Hematopoietic multipotent progenitor cell treated with erythropoietin and hydrocortisone succinate and interleukin-3 and kit ligand, for 8 days (in vitro differentiated cells): Measurements from ENCODE around the gene HNRNPUL1.
"Not testable (repeated sequence)": the region's sequence is repeated elsewhere in the genome, so short reads cannot be mapped to it uniquely, and the experiment has no call there.

Experiments
- DNase-seq: peaks from one replicate; pipeline ENCODE4 v3.0.0-alpha.2; 2015

HNRNPUL1 gene

DNA sequence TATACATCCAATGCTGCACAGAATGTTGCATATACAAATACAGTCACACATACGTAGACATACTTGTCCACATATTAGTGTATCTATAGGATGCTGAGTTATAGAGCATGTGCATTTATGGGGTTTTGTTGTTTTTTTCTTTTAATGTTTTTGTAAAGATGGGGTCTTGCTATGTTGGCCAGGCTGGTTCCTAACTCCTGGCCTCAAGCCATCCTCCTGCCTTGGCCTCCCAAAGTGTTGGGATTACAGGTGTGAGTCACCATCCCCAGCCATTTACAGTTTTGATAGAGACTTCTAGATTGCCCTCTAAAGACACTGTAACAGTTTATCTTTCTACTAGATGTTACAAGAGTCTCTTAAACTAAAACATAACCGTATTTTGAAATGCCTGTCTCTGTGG is 14.3 kb downstream of the HNRNPUL1 start:
- DNase-seq: no peak

DNA sequence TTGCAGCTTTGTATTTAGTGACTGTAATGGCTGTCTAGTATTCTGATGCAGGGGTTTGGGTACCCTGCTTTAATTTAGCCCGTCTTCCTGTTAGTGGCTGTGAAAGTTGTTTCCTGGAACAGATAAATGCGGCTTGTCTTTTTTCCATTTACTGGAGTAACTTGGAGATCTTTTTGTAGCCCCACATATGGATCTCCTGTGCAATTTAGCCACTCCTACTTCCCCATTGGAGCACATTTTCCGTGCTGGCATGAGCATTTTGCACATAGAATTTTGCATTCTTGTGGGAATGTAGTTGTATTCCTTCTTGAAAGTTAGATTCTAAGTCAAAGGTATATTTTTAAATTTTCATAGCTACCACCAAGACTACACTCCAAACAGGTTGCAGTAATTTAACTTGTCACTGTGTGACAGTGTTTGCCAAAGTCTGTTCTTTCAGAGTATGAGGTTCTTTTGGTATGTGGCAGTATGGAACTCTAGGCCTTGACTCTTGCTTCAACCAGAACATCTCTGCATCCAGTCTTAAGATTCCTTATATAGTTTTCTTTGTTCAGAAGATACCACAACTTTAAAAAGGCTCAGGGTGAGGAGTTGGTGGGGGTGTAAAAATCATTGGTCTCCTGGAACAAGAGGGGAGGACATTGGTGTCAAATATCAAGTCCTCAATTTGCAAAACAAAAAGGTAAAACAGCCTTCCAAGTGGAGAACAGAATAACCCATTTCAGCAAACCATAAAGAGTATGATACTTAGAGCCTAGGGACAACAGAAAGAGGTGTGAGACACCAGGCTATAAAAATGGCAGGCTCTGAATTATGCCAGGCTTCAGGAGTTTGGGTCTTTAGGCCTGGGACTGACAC is 24.7 kb downstream of the HNRNPUL1 start:
- no peak for DNase-seq

DNA sequence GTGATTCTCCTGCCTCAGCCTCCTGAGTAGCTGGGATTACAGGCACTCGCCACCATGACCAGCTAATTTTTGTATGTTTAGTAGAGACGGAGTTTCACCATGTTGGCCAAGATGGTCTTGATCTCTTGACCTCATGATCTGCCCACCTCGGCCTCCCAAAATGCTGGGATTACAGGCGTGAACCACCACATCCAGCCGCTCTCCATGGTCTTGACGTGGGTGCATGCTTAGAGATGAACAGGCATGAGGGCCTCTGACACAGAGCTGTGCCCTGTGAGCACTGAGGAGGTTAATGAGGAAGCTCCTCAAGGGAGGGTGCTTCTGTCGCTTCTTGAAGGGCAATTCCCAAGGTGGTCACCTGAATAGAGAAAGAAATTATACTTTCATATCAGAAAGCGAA is 25.6 kb downstream of the HNRNPUL1 start:
- DNase-seq: not testable (repeated sequence)

DNA sequence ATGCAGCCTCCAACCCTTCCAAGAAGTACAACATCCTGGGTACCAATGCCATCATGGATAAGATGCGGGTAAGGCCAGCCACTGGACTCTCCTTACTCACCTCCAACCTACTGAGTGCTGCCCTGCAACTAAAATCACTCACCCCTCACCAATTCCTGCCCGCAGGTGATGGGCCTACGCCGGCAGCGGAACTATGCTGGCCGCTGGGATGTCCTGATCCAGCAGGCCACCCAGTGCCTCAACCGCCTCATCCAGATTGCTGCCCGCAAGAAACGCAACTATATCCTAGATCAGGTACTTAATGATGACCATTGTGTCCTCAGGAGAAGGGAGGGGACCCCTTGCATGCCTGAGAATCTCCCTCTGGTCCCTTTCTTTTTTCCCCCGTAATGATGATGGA is 30.2 kb downstream of the HNRNPUL1 start:
- no peak for DNase-seq

DNA sequence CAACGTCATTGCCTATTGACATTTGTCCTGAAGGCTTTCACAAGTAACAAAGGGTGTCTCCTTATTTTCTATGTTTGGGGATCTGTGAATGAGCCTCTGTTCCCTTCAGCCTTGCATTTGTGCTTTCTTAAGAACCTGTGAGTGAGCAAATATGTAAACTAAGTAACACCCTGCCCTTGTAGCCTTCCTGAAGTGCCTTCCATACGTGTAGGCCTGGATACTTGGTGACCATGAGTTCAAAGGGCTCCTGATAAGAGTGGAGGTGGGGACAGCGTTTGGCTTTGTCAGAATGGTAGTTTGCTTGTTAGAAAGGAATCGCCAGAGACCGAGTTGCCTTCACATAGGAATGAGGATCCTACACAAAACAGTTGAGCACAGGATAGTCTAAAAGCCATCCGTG is 31.3 kb downstream of the HNRNPUL1 start:
- no peak for DNase-seq

DNA sequence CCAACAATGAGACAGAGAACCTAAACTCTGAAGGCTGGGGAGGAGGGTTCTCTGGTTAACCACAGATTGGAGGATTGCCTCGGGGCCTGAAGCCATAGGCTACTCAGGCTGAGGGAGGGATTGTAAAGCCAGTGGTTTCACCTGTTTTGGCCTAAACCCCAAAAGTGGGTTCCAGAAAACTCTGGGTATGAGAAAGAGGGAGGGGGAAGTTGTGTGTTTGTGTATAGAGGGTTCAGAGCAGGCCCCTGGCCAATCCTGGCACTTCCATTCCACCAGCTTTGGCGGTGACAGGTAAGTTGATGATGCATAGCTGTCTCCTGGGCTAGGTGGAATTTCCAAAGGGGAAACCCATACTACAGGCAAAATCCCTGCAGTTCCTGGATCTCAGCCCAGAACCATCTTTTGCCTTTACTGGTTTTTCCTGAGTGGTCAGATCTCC is 32.3 kb downstream of the HNRNPUL1 start:
- DNase-seq: no peak

DNA sequence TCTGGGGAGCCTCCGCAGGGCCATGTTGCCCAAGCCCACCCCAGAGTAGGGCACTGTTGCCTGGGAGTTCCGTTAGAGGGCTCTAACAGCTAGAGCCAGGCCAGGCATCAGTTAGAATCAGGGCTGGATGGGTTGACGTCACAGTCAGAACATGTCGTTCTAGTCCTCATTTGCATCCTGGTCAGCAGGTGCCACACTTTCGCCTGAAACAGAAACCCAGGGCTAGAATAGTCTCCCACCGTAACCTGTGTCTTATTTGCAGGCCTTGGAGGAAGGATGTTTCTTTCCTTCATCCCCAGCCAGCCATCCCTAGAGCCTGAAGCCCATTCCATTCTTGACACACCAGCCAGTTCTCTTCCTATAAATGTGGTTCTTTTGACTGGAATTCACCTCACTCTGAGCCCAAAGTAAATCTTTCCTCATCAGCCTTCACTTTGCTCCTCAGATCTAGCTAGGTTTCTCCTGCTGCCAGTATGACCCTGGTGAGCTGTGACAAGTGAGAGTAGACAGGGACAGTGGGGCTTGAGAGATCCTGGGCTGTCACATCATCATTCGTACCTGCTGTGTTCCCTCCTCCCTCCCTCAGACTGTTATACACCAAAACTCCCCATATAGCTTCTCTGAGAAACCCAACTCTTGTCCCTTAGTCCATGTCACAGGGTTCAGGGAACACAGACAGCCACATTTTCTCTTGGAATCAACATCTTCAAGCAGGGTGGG is 33.6 kb downstream of the HNRNPUL1 start:
- no peak for DNase-seq

DNA sequence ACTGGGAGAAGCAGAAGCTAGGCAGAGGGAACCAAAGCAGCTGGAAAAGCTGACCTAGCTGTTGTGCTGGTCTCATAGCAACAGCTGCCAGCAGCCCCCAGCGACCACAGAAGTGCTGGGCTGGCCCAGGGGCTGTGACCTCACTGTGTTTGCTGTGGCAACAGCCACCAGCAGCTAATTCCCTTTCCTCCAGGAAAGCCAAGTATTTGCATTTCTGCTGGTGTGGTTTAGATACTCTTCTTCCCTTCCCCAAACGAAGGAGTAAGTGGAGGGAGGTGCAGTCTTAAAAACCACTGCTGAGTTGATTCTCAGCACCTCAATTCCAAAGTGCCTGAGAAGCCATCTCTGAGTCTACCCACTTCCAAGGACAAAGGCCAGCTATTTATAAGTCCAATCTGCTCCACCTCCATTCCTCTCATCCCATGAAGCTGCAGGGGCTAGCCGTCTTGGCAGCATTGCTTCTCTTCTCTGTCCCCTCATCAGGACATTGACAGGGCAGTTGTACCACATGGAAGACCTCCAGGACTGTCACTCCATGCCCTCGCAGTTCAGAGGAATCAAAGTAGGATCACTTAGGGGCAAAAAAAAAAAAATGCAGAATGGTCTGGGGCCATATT is 34.3 kb downstream of the HNRNPUL1 start:
- DNase-seq: no peak

DNA sequence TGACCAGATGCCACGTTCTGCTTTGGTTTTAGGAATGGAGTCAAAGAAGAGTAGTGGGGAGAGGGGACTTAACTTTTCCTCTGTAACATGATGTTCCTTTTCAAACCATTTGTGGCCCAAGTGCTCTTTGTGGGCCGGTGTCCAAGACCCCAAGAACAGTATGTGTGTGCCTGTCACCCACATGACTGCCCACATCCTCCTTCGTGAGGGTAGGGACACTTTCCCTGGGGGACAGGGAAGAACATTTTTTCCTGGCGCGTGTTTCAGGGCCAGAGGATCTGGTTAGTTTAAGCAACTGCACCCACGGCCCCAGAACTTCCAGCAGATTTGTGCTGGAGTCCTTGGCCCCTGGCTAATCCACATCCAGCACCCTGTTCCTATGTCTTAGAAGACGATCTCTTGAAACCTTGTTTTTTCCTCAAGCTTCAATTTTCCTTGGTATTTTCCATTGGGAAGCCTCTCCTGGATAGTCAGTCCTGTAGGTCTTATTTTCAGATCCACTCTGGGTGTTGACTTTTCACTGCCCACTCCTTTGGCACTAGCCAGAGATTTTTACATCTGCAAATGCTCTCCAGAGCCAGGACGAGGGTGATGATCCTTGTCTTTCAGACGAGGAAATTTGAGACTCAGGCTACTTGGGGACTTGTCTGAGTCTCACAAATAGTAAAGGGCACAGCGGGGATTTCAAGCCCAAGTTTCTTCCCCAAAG is 35.0 kb downstream of the HNRNPUL1 start:
- DNase-seq: no peak

DNA sequence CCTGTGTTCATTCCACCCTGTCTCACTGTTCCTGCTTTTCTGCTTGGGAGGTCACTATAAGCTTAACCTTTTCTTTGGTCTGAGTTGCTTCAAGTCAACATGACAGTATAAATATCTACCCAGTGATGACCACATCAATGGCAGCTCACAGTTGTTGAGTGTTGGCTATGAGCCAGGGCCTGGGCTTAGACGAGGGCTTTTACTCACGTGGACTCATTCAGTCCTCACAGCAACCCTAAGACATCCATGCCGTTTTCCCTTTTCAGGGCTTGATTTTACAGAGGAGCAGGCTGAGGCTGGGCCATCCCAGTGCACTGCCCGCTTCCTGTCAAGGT is 35.5 kb downstream of the HNRNPUL1 start:
- DNase-seq: peak; percentile 34

DNA sequence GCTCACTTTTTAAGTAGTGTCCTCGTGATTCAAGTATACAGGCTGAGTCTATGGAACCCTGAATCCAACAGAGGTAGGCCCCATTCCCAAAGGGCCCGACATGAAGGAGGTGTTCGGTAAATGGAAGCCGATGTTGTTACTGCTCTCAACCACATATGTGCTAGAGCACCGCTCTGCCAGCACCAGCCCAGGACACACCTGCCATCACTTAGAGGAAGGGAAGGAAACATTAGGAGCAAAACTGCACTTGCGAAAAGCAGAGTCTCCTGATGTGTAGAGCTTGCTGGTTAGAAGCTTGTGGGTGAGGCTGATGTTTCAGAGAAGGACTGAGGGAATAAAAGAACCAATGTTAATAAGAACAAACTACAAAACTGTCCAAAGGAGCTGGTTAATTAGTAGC is 36.4 kb downstream of the HNRNPUL1 start:
- no peak for DNase-seq

DNA sequence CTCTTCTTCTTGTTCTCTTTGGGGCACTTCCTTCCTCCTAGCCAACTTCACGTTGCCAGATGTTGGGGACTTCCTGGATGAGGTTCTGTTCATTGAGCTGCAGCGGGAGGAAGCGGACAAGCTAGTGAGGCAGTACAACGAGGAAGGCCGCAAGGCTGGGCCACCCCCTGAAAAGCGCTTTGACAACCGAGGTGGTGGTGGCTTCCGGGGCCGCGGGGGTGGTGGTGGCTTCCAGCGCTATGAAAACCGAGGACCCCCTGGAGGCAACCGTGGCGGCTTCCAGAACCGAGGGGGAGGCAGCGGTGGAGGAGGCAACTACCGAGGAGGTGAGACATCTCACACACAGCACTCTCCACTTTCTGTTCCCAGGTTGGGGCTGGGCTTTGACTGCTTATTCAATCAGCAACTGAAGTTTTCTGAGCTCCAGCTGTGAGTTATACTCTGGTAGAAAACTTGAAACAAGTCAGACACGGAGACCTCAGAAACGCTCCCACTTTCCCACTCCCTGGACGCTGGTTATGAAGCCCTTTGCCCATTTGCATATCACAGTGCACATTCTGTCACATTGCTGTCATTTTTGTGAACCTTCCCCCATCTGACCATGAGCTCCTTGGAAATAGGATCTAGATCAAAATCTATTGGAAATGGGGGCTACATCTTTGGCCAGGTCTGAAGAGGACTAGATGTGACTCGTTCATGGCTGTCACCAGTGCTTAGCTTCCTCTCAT is 38.6 kb downstream of the HNRNPUL1 start:
- no peak for DNase-seq

DNA sequence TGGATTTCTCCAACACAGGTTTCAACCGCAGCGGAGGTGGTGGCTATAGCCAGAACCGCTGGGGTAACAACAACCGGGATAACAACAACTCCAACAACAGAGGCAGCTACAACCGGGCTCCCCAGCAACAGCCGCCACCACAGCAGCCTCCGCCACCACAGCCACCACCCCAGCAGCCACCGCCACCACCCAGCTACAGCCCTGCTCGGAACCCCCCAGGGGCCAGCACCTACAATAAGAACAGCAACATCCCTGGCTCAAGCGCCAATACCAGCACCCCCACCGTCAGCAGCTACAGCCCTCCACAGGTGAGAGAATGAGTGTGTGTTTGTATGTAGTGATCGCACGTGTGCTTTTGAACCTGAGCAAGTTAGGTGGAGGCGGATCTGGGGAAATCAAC is 39.8 kb downstream of the HNRNPUL1 start:
- DNase-seq: no peak

DNA sequence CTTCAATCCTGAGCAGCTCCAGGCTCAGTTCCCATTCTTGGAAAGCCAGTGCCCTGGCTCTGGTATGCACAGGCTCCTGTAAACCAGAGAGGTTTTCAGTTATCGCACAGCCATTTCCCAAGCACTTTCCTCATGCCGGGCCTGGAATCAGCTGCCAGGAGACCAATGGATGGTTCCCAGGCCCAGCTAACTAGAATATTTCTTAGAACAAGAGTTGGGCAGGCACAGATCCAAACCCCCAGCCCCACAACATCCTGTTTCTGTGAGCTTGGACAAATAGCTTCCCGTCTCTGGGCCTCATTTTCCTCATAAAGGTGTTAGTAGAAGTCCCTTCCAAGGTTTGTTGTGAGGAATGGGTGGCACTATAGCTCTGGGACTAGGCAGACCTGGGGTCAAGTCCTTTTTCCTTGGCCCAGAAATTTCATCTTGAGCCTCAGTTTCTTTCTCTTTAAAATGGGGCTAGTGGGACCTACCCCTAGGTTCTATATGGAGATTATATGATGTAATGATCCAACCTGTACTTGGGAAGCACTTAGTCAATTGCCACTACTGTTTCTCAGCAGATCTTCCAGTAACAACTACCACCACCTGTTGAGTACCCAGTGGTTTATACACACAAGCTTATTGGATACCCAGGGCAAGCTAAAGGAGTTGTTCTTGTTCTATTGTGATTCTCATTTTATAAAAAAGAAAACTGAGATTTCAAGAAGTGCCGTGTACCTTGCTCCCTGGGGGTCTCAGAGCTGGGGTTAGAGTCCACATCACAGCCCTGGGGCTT is 40.7 kb downstream of the HNRNPUL1 start:
- DNase-seq: no peak

DNA sequence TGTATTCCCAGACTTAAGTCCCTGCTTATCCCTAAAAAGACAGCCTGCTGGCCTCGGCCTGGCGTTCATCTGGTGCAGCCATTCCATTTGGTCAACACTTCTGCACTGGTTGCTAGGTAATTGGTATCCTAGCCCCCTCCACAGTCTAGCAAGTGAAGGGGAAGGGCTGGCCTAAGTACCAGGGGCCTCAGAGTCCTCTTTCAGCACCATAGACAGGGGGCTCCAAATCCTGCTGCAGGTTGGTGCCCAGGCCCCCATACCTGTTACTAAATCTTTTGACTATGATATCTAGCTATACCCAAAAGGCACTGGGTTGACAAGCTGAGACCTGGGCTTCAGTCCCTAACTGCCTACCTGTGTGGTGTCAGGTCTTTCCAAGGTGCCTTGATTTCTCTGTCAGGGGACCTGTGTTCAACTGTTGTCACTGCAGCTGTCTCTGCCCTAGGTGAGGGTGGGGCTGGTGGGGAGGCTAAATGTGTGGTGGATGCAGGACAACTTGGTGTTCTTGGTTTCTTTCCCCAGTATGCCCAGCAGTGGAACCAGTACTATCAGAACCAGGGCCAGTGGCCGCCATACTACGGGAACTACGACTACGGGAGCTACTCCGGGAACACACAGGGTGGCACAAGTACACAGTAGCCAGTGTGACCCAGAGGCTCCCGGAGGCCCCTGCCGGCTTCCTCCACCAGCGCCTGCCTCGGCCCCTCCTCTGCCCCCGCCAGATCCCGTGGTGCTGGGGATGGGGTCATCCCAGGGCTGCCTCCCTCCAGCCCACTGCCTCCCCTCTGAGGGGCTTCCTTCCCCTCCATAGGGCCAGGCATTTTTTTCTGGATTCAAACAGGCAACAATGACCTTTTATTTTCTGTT is 42.0 kb downstream of the HNRNPUL1 start:
- DNase-seq: no peak

DNA sequence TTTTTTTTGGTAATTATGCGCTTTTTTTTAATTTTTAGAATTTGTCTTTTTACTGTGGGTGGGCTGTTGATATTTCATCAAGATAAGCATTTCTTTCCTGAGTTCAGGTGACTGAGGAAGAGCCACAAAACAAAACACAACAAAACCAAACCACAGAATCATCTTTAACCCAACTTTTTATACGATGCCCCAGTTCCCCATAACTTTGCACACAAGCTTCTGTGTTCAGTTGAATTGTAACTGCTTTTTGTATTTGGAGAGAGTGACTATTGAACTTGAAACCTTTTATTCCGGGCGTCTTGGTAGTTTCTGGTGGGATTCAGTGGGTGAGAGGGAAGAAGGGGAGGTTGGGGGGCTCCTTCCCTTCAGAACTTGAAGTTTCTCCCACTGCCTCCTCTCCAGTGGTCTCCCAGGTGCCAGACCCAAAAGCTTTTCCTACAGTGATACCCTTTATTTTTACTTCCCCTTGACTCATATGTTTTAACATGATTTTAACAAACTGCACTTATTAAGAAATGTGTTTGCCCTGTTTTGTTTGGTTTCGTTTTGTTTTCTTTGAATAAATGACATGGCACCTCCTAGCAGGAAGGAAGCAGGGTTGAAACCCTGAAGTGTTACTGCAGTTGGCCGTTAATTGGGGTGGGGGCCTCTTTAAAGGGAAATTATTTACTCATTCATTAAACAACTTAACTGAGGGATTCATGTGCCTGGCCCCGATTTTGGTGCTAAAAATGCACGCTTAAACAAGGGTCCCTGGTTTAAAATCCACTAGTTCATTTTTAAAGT is 43.1 kb downstream of the HNRNPUL1 start:
- DNase-seq: no peak

DNA sequence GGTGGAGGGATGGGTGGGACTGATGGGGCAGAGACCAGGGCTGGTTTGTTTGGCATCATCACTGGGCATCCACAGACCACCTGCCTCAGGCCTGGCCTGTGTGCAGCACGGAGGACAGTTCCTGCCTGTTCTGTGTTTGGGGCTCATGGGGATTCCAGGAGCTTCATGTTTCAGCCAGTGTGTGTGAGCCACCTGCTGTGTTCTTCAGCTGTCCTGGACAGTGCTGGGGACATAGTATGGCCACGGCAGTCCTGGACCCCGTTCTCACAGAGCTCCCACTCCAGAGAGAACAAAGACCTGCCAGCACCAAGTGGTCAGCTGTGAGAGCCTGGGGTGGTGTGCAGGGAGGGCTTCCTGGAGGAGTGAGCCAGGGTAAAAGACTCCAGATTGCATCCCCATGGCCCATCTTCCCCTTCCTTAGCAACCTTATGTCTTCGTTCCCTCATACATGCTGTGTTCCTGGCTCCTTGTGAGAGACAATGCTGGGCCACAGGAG is 43.8 kb downstream of the HNRNPUL1 start:
- DNase-seq: no peak

DNA sequence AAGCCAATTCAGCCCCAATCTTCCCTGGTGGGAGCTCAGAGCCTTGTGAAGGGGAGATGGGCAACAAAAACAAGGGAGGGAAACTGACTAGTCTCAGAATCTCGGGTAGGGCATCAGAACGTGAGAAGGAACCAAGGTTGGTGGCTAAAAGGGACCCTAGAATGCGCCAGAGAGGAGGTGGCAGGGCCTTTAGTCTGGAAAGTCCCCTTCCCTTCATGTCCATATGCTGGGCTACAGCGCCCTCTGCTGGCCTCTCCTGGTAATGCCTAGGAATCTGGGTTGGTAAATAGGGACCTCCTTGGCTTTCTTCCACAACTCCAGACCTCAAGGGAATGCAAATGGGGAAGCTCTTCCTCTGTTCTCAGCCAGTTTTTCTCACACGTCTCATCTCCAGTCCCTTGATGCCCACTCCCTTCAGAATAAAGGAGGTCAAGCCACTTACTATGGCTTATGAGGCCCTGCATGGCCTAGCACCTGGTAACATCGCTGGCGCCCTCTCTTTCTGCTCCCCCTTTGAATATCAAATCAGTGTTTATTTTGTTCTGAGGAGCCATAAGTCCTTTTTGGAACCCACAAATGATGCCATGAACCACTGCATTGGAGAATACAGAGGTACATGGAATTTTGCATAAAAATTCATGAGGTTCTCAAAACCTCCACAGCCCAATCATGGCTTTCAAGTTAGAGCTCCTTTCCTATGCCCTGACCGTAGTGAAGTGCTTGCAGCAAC is 44.4 kb downstream of the HNRNPUL1 start:
- DNase-seq: peak; percentile 90
